K562 (cell line): ENCODE results near the gene CEMIP2. TPM values are rescaled to one million over a fixed set of nuclear protein-coding genes. Genes with fewer than 3 reads are reported as not detected.
"Not testable (repeated sequence)": the region's sequence is repeated elsewhere in the genome, so short reads cannot be mapped to it uniquely, and the experiment has no call there.

Experiments used
- ATAC-seq: fragments of 200-7000 bp; cut with Tn5 transposase; 3 replicates; pipeline ENCODE4 v1.9.1; 2020; ENCODE audit warnings: moderate library complexity
- BruUV-seq: library from RNA; stranded (reverse); fragments of 400-500 nt; replicated peaks from 2 replicates; lab custom pipeline; 2021; lab: Mats Ljungman, UMichigan
- CTCF ChIA-PET: fragments of 300-600 bp; formaldehyde crosslinking; extraction: SDS; loops from one replicate; lab custom pipeline; 2021; ENCODE audit warnings: low intra/inter-chr PET ratio; lab: Yijun Ruan, JAX
- POLR2A ChIA-PET: fragments of 300-600, 350-650 bp; sonication (Branson Sonifier 250); formaldehyde crosslinking; extraction: SDS; loops from one replicate; lab custom pipeline; 2021; ENCODE audit warnings: antibody characterized with exemption, inconsistent platforms; lab: Yijun Ruan, JAX
- DNase-seq, 4 experiments: peaks; one replicate each; pipeline versions ENCODE4 v3.0.0 to v3.0.0-alpha.2; 2011 to 2018; ENCODE audit warnings: low spot score in 3 of 4, mixed read lengths in 3 of 4; ENCODE audit errors: extremely low read depth in 1 of 4
- FAIRE-seq: peaks from 2 replicates; lab custom pipeline; 2011; peaks lifted over from hg19 to GRCh38; lab: Jason Lieb, UNC
- H2AFZ ChIP-seq: 2 replicates; pipeline ENCODE4 v1.6.0; 2011; ENCODE audit warnings: low read depth, low read length, control low read depth, inconsistent platforms
- H3K27ac ChIP-seq: fragments of 200-600 bp; 3 replicates; pipeline ENCODE4 v1.8.0; 2011; ENCODE audit warnings: low read depth, mild to moderate bottlenecking, control low read depth, inconsistent platforms, low read length, moderate library complexity, mixed read lengths; ENCODE audit errors: extremely low read depth
- H3K27me3 ChIP-seq, 2 experiments: fragments of 300-600 bp in 1 of 2; 2 replicates in 1 of 2; 3 replicates in 1 of 2; pipeline versions ENCODE4 v1.6.0 to v1.8.0; 2011; ENCODE audit warnings: inconsistent platforms in 2 of 2, low read length in 2 of 2, mild to moderate bottlenecking in 1 of 2, mixed read lengths in 1 of 2, moderate library complexity in 1 of 2; ENCODE audit not compliant: control insufficient read depth in 2 of 2, insufficient read depth in 2 of 2
- H3K36me3 ChIP-seq: fragments of 300-600 bp; 3 replicates; pipeline ENCODE4 v1.8.0; 2011; ENCODE audit warnings: mild to moderate bottlenecking, low read length, inconsistent platforms; ENCODE audit not compliant: control insufficient read depth, insufficient read depth
- H3K4me1 ChIP-seq, 2 experiments: fragments of 200-600 bp in 1 of 2; replicated peaks in 1 of 2; 2 replicates in 1 of 2; 3 replicates in 1 of 2; pipeline versions ENCODE4 v1.5.1 to v1.8.0; 2011; ENCODE audit warnings: inconsistent platforms in 2 of 2, low read length in 2 of 2, mild to moderate bottlenecking in 1 of 2, mixed read lengths in 1 of 2, moderate library complexity in 1 of 2; ENCODE audit not compliant: control insufficient read depth in 2 of 2, insufficient read depth in 2 of 2
- H3K4me2 ChIP-seq: 2 replicates; pipeline ENCODE4 v1.6.1; 2011; ENCODE audit warnings: low read length, control low read depth, inconsistent platforms, mixed read lengths; ENCODE audit not compliant: insufficient read depth
- H3K4me3 ChIP-seq: fragments of 200-600 bp; sonication (generic), shearing (Covaris generic); 2 replicates; pipeline ENCODE4 v1.5.1; 2016; ENCODE audit warnings: control low read depth, inconsistent platforms
- H3K79me2 ChIP-seq: fragments of 200-600 bp; 3 replicates; pipeline ENCODE4 v1.8.0; 2011; ENCODE audit warnings: low read length, inconsistent platforms; ENCODE audit not compliant: control insufficient read depth, insufficient read depth
- H3K9ac ChIP-seq, 2 experiments: 2 replicates each; pipeline versions ENCODE4 v1.6.0 to v1.6.1; 2011; ENCODE audit warnings: low read depth in 2 of 2, low read length in 2 of 2, control low read depth in 1 of 2, inconsistent platforms in 1 of 2, mild to moderate bottlenecking in 1 of 2, mixed read lengths in 1 of 2; ENCODE audit not compliant: insufficient read depth in 1 of 2
- H3K9me1 ChIP-seq: one replicate; pipeline ENCODE4 v1.6.0; 2011; ENCODE audit warnings: inconsistent platforms, mild to moderate bottlenecking, low read length, moderate library complexity; ENCODE audit not compliant: control insufficient read depth, insufficient read depth
- H3K9me3 ChIP-seq: replicated peaks from 2 replicates; pipeline ENCODE4 v1.5.1; 2011; ENCODE audit warnings: low read depth, low read length, inconsistent platforms; ENCODE audit not compliant: control insufficient read depth, insufficient read depth
- H4K20me1 ChIP-seq: replicated peaks from 2 replicates; pipeline ENCODE4 v1.6.1; 2011; ENCODE audit warnings: low read length, inconsistent platforms, mixed read lengths; ENCODE audit not compliant: control insufficient read depth, insufficient read depth
- ARID2 ChIP-seq: fragments of 450-650 bp; IDR thresholded peaks from 2 replicates; pipeline ENCODE4 v1.6.1; 2017; ENCODE audit warnings: antibody characterized with exemption, mild to moderate bottlenecking
- ARNT ChIP-seq, 2 experiments: fragments of 450-650 bp; IDR thresholded peaks; 2 replicates each; pipeline ENCODE4 v1.6.1; 2016; ENCODE audit warnings: mild to moderate bottlenecking in 1 of 2
- CHD2 ChIP-seq: IDR thresholded peaks from 2 replicates; pipeline ENCODE4 v1.6.1; 2011; ENCODE audit warnings: low read depth, low read length
- ELF4 ChIP-seq: fragments of 450-650 bp; formaldehyde crosslinking; IDR thresholded peaks from 2 replicates; pipeline ENCODE4 v1.4.0; 2022; ENCODE audit warnings: missing genetic modification characterization
- KHSRP ChIP-seq: fragments of 450-650 bp; IDR thresholded peaks from 2 replicates; pipeline ENCODE4 v1.6.1; 2017
- NCOA2 ChIP-seq, 2 experiments: fragments of 450-650 bp; IDR thresholded peaks; 2 replicates each; pipeline ENCODE4 v1.6.1; 2018; ENCODE audit warnings: mild to moderate bottlenecking in 2 of 2, moderate library complexity in 1 of 2; ENCODE audit not compliant: partially characterized antibody in 2 of 2
- NR1H2 ChIP-seq: sonication (generic); formaldehyde crosslinking; IDR thresholded peaks from 2 replicates; pipeline ENCODE4 v1.4.0; 2020; ENCODE audit warnings: mild to moderate bottlenecking, missing genetic modification reagents
- RBM14 ChIP-seq: fragments of 200-400 bp; formaldehyde crosslinking; IDR thresholded peaks from 2 replicates; pipeline ENCODE4 v1.6.1; 2018; ENCODE audit warnings: low read depth, mild to moderate bottlenecking, low read length, moderate library complexity, borderline replicate concordance; ENCODE audit not compliant: insufficient read depth
- SP1 ChIP-seq: sonication (generic); formaldehyde crosslinking; IDR thresholded peaks from 2 replicates; pipeline ENCODE4 v1.8.1; 2022; ENCODE audit warnings: mild to moderate bottlenecking, missing genetic modification reagents
- U2AF2 ChIP-seq: fragments of 200-400 bp; formaldehyde crosslinking; optimal IDR thresholded peaks from 2 replicates; pipeline ENCODE3; 2017; ENCODE audit warnings: low read depth, mild to moderate bottlenecking, low read length
- ZNF583 ChIP-seq: fragments of 250-450 bp; sonication (Bioruptor Pico); IDR thresholded peaks from 2 replicates; pipeline ENCODE4 v1.4.0; 2020
- ZNF780A ChIP-seq: fragments of 250-450 bp; sonication (Bioruptor Pico); IDR thresholded peaks from 2 replicates; pipeline ENCODE4 v1.5.0; 2021; ENCODE audit warnings: mild to moderate bottlenecking
- WGBS: fragments of 100-300 bp; shearing (Covaris generic); methylation state at CpG from one replicate; pipeline ENCODE4 v1.1.6; 2016; ENCODE audit warnings: low coverage, mixed read lengths; ENCODE audit not compliant: insufficient coverage; ENCODE audit errors: missing lambda C conversion rate; 5-methylcytosine and 5-hydroxymethylcytosine counted together
- in situ Hi-C: fragments of 300-500 bp; cut with MboI; formaldehyde crosslinking; loops from 4 replicates; pipeline ENCODE4 v1.15.0; 2018; ENCODE audit warnings: inconsistent platforms, mixed read lengths
- intact Hi-C: fragments of 100-400 bp; cut with micrococcal nuclease; formaldehyde crosslinking; loops from 2 replicates; pipeline ENCODE4 v1.14.2; 2022
- polyA plus RNA-seq, 8 experiments: library from polyadenylated mRNA; depleted of rRNA in 4 of 8; stranded (reverse) in 5 of 8; unstranded in 3 of 8; fragments of >200 nt; fragmentation: Nextera tagmentation in 2 of 8; fragmentation: Illumina TruSeq in 1 of 8; extraction: Ambion mirVana in 2 of 8; extraction: Trizol in 1 of 8; gene quantifications; 2 replicates each; pipeline versions ENCODE4 v1.2.1 to v1.2.3, GENCODE V29; 2011 to 2014; ENCODE audit warnings: inconsistent platforms in 1 of 8, missing spikeins in 1 of 8
- total RNA-seq, 7 experiments: library from RNA; depleted of rRNA in 6 of 7; stranded (reverse); fragments of >200 nt in 6 of 7; fragmentation: Illumina TruSeq in 2 of 7; extraction: Trizol in 2 of 7; gene quantifications; 2 replicates each; pipeline versions ENCODE4 v1.2.1 to v1.2.3, GENCODE V29; 2011 to 2021; ENCODE audit warnings: low replicate concordance in 1 of 7
- TF ChIP-seq, protein P1 (sequence below): sonication (generic); formaldehyde crosslinking; IDR thresholded peaks from 2 replicates; pipeline ENCODE4 v1.8.0; 2022; ENCODE audit warnings: mild to moderate bottlenecking, low read depth, missing genetic modification reagents

The CEMIP2 gene
- total and polyA plus RNA-seq, 9 of the 15 experiments (the other 6 are each of a cell fraction or from before 2014, with no cell fraction given): 5.4 to 29.9 (median 14.2) TPM

DNA sequence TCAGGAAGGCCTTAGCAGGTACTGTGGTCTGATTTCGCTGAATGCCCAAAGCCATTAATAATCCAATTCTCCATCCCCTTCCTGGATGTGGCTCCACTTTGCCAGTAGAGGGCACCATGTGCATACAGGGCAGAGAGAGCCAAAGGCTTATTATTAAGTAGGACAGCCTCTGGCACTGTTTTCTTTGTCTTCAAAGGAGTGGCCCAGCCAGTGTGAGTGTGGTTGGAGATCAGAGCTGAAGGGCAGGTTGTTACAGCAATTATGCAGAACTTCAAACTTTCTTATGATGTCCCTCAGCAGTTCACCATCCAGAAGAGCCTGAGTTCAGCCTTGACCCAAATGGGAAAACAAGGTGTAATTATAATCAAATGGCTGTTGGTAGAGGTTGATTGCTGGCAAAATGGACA is 38.6 kb upstream of the CEMIP2 start (continued):
- TF ChIP-seq NCOA2 (IDR thresholded peaks at IDR 0.05; ENCODE audit: partially characterized antibody in 2 of 2): no peak
- no peak for TF ChIP-seq ZNF583 (CRISPR knock-in tag)
- TF ChIP-seq NR1H2 (CRISPR knock-in tag): no peak

DNA sequence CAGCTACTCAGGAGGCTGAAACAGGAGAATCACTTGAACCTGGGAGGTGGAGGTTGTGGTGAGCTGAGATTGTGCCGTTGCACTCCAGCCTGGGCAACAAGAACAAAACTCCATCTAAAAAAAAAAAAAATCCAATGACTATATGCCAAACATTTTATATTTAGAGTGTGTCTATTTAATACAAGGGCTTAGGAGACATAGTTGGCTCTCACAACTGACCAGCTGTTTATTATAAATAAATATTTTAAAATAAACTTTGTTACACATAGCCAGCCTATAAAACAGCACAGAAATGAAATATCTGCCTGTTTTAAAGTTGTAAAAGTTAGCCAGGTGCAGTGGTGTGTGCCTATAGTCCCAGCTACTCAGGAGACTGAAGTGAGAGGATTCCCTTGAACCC is 36.8 kb upstream of the CEMIP2 start:
- H3K36me3 ChIP-seq, H3K9me1 ChIP-seq, DNase-seq, ATAC-seq, H3K4me2 ChIP-seq, FAIRE-seq, H3K9ac ChIP-seq, H2AFZ ChIP-seq, BruUV-seq, H3K79me2 ChIP-seq, H4K20me1 ChIP-seq, H3K9me3 ChIP-seq, H3K4me1 ChIP-seq, H3K27ac ChIP-seq, H3K27me3 ChIP-seq, H3K4me3 ChIP-seq, POLR2A ChIA-PET: not testable (repeated sequence)
- CTCF ChIA-PET: interaction anchor here (0.6 kb wide), 2 partner anchors 43 to 480 kb away, joined by 3 read pairs; no protein-coding TSS in a partner anchor
- WGBS: no CpG with 5 or more reads among the region's 1 CpG
- in situ Hi-C loops (loop anchor here (10.0 to 25.0 kb wide), 3 partner anchors 230 to 518 kb away; no protein-coding TSS in a partner anchor), intact Hi-C loops (loop anchor here (10.0 kb wide), 1 partner anchor 470 kb away; no protein-coding TSS in a partner anchor)

DNA sequence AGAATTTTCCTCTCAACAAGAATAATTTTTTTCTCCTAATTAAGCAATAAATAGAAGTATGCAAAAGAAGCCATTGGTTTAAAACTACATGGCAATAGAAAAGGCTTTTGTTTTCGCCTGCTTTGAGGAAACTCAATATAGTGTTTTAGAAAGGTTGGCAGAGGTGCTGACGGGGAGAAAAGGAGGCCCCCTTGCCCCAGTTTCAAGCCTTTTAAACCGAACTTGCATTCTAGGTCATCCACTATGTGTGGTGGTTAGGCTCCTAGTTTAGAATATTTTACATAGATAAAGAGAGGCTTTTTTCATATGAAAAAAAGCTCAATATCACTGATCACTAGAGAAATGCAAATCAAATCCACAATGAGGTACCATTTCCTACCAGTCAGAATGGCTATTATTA is 33.5 kb upstream of the CEMIP2 start:
- Histone ChIP-seq H3K9me1 (no peaks in the 10 kb centered on the region), H2AFZ (no peak overlapping the region), H3K9me3 (no peaks in the 10 kb centered on the region), H3K9ac (no peak overlapping the region), H3K36me3 (no peaks in the 10 kb centered on the region), H3K27ac (no peak overlapping the region), H3K4me3 (no peak overlapping the region), H3K4me1 (no peaks in the 10 kb centered on the region), H3K79me2 (no peaks in the 10 kb centered on the region), H3K4me2 (no peak overlapping the region), H4K20me1 (no peaks in the 10 kb centered on the region), H3K27me3 (no peaks in the 10 kb centered on the region; a peak in 1 of 5 replicates)
- intact Hi-C loops: loop anchor here (10.0 kb wide), 1 partner anchor 473 kb away; no protein-coding TSS in a partner anchor
- DNase-seq (no peak), ATAC-seq (no peak), FAIRE-seq (no peak)
- no TSS peak for BruUV-seq
- POLR2A ChIA-PET: no interaction called here
- WGBS: 0% methylated on average over 3 of the region's 3 CpGs
- CTCF ChIA-PET: no interaction called here
- in situ Hi-C loops: loop anchor here (10.0 to 25.0 kb wide), 3 partner anchors 233 to 515 kb away; no protein-coding TSS in a partner anchor
- TF ChIP-seq SP1 (CRISPR knock-in tag): no peak
- no peak for TF ChIP-seq ARID2
- no peak for TF ChIP-seq KHSRP
- no peak for TF ChIP-seq RBM14
- TF ChIP-seq, protein P1, sequence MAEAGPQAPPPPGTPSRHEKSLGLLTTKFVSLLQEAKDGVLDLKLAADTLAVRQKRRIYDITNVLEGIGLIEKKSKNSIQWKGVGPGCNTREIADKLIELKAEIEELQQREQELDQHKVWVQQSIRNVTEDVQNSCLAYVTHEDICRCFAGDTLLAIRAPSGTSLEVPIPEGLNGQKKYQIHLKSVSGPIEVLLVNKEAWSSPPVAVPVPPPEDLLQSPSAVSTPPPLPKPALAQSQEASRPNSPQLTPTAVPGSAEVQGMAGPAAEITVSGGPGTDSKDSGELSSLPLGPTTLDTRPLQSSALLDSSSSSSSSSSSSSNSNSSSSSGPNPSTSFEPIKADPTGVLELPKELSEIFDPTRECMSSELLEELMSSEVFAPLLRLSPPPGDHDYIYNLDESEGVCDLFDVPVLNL: no peak
- no peak for TF ChIP-seq U2AF2
- TF ChIP-seq ARNT (IDR thresholded peaks at IDR 0.05): no peak
- no peak for TF ChIP-seq ELF4 (CRISPR knock-in tag)
- TF ChIP-seq CHD2: no peak
- no peak for TF ChIP-seq ZNF780A (CRISPR knock-in tag)
